Heart right ventricle (tissue), 16 donors: ENCODE results near the gene SPECC1. TPM values are rescaled to one million over a fixed set of nuclear protein-coding genes. Genes with fewer than 3 reads are reported as not detected.

Experiments
- ATAC-seq, 8 donors: fragments of 200-7000 bp; cut with Tn5 transposase; one replicate each; pipeline ENCODE4 v1.9.1; 2020; ENCODE audit warnings: mild to moderate bottlenecking in 8 of 8, moderate library complexity in 8 of 8, moderate number of reproducible peaks in 1 of 8
- DNase-seq, 2 donors: peaks; one replicate each; pipeline ENCODE4 v3.0.0-alpha.2; 2020
- H3K27ac ChIP-seq, 10 donors: fragments of 200-600 bp; sonication (generic) in 2 of 10; one replicate each; pipeline versions ENCODE4 v1.5.0 to v1.8.0; 2020 to 2022; ENCODE audit warnings: mild to moderate bottlenecking in 3 of 10
- H3K27me3 ChIP-seq, 7 donors: fragments of 200-600 bp; one replicate each; pipeline ENCODE4 v1.8.0; 2021 to 2022; ENCODE audit warnings: mild to moderate bottlenecking in 2 of 7
- H3K36me3 ChIP-seq, 9 donors: fragments of 200-600 bp; sonication (generic) in 1 of 9; one replicate each; pipeline versions ENCODE4 v1.5.0 to v1.8.0; 2020 to 2022; ENCODE audit warnings: mild to moderate bottlenecking in 2 of 9
- H3K4me1 ChIP-seq, 9 donors: fragments of 200-600 bp; sonication (generic) in 1 of 9; one replicate each; pipeline versions ENCODE4 v1.5.0 to v1.8.0; 2020 to 2022; ENCODE audit warnings: mild to moderate bottlenecking in 4 of 9
- H3K4me3 ChIP-seq, 10 donors: fragments of 200-600 bp; sonication (generic) in 2 of 10; one replicate each; pipeline versions ENCODE4 v1.5.0 to v1.8.0; 2020 to 2022; ENCODE audit warnings: mild to moderate bottlenecking in 7 of 10, moderate library complexity in 2 of 10
- H3K9me3 ChIP-seq, 11 donors: fragments of 200-600 bp in 10 of 11; sonication (generic) in 2 of 11; one replicate each; pipeline versions ENCODE4 v1.5.0 to v1.8.0; 2013 to 2022; ENCODE audit warnings: mild to moderate bottlenecking in 2 of 11, control low read depth in 1 of 11, moderate library complexity in 1 of 11
- CTCF ChIP-seq, 9 donors: fragments of 200-600 bp; sonication (generic) in 2 of 9; IDR thresholded peaks; one replicate each; pipeline versions ENCODE4 v1.5.0 to v1.8.0; 2021 to 2022; ENCODE audit warnings: antibody characterized with exemption in 9 of 9, mild to moderate bottlenecking in 5 of 9, moderate library complexity in 1 of 9
- WGBS, 2 donors: extraction: QIAGEN DNeasy Blood & Tissue Kit; methylation state at CpG; one replicate each; pipeline ENCODE4 v1.1.7; 2013; ENCODE audit warnings: inconsistent platforms in 1 of 2; 5-methylcytosine and 5-hydroxymethylcytosine counted together
- intact Hi-C, 10 donors: fragments of 100-400 bp; cut with DNase I; formaldehyde crosslinking; loops; one replicate each; pipeline versions ENCODE4 v1.11.1 to v1.14.2; 2022
- polyA plus RNA-seq, 2 donors: library from polyadenylated mRNA; stranded (reverse); fragments of 200-250 nt; gene quantifications; one replicate each; pipeline ENCODE4 v1.2.3, GENCODE V29; 2013
- total RNA-seq, 10 donors: library from RNA; stranded (reverse); fragmentation: NEBNext Ultra II Directional in 3 of 10; extraction: Animal tissue kit (Norgen Biotek cat#: 25700) in 3 of 10; gene quantifications; one replicate each; pipeline versions ENCODE4 v1.2.1 to v1.2.4, GENCODE V29; 2021 to 2023
- donor health status: Arrhythmogenic right ventricular cardiomyopathy.
- donor health status: ischemic (EF 13 %, LVEDD 7.1; RV severe dilation, severe dysfunction).
- donor health status: healthy with polysubstance abuse.
- donor health status: DM: no; HTN: yes; CAD: no.
- donor health status: DM: no; HTN: no; CAD: no.
- donor health status: ischemic (EF 25% LVEDD 6.9; RV normal size, moderate dysfunction).
- donor health status: ischemic (EF 25% LVEDD 5.7; RV mildly dilated, moderate dysfunction).
- donor health status: healthy.
- donor health status: DM: yes; HTN: yes; CAD: no.
- donor health status: Ischemic cardiomyopathy.
- donor health status: ischemic (EF 35%, LVEDD 5.7; RV mildly dilated, moderate dysfunction).
- donor health status: nonischemic (EF 11% LVEDD 7.7; RV severe dilation, severe dysfunction).
- donor health status: DM: yes; HTN: yes; CAD: no.
- donor health status: PGD.
- donor health status: ischemic (EF 29% LVEDD 5.4; RV normal size, mild dysfunction).
- donor health status: nonischemic (EF 23%, LVEDD 6.1; RV moderate dilation, normal function).

SPECC1 gene
- total and polyA plus RNA-seq, 12 donors: 2.9 to 15.2 (median 8.5) TPM

- peaks cover 0 to 12% (median 0%) of the 10 kb centered on the region in 9 donors for H3K4me1 ChIP-seq
- H3K27ac ChIP-seq: no peak overlapping the region
- no peak overlapping the region for H3K4me3 ChIP-seq
- no peak for TF ChIP-seq CTCF (IDR thresholded peaks at IDR 0.05)
- H3K36me3 ChIP-seq: peaks cover 0 to 11% (median 0%) of the 10 kb centered on the region in 9 donors
- DNase-seq (no peak), ATAC-seq (no peak)
- no peaks in the 10 kb centered on the region for H3K27me3 ChIP-seq
- intact Hi-C loops: no loop called here
- WGBS, 2 donors: 80 to 82% methylated on average over 5 of the region's 5 CpGs
- peaks cover 0 to 27% (median 0%) of the 10 kb centered on the region in 11 donors for H3K9me3 ChIP-seq
These were observed 191.0 kb downstream of the SPECC1 start for GRCh38 chr17:20200016-20200795.

GRCh38 chr17:20200865-20201458 lies 191.8 kb downstream of the SPECC1 start:
- H3K27ac ChIP-seq: no peak overlapping the region
- no peaks in the 10 kb centered on the region for H3K27me3 ChIP-seq
- 91% methylated on average over 10 of the region's 10 CpGs for WGBS, 2 donors
- peaks cover 0 to 12% (median 0%) of the 10 kb centered on the region in 9 donors for H3K4me1 ChIP-seq
- TF ChIP-seq CTCF (IDR thresholded peaks at IDR 0.05): no peak
- H3K9me3 ChIP-seq: peaks cover 0 to 23% (median 0%) of the 10 kb centered on the region in 11 donors
- H3K36me3 ChIP-seq: peaks cover 0 to 15% (median 0%) of the 10 kb centered on the region in 9 donors
- no peak overlapping the region for H3K4me3 ChIP-seq
- no peak for ATAC-seq
- intact Hi-C loops: no loop called here
- DNase-seq: no peak

- intact Hi-C loops: no loop called here
- no peak for TF ChIP-seq CTCF (IDR thresholded peaks at IDR 0.05)
- Histone ChIP-seq H3K4me1 (peaks cover 0 to 12% (median 0%) of the 10 kb centered on the region in 9 donors), H3K36me3 (peaks cover 0 to 15% (median 0%) of the 10 kb centered on the region in 9 donors), H3K4me3 (no peak overlapping the region), H3K27me3 (no peaks in the 10 kb centered on the region), H3K27ac (no peak overlapping the region), H3K9me3 (peaks cover 0 to 16% (median 0%) of the 10 kb centered on the region in 11 donors)
- no peak for ATAC-seq
- WGBS, 2 donors: 83 to 85% methylated on average over 3 of the region's 3 CpGs
- no peak for DNase-seq
These were observed 193.0 kb downstream of the SPECC1 start for GRCh38 chr17:20202141-20202621.

- no peak for TF ChIP-seq CTCF (IDR thresholded peaks at IDR 0.05)
- 89 to 97% methylated on average over 2 of the region's 2 CpGs for WGBS, 2 donors
- Histone ChIP-seq H3K9me3 (peaks cover 0 to 10% (median 0%) of the 10 kb centered on the region in 11 donors), H3K36me3 (peaks cover 0 to 15% (median 0%) of the 10 kb centered on the region in 9 donors), H3K27me3 (no peaks in the 10 kb centered on the region), H3K4me3 (no peak overlapping the region), H3K27ac (no peak overlapping the region), H3K4me1 (peaks cover 0 to 12% (median 0%) of the 10 kb centered on the region in 9 donors)
- DNase-seq (no peak), ATAC-seq (no peak)
- intact Hi-C loops: no loop called here
These were observed 193.9 kb downstream of the SPECC1 start for GRCh38 chr17:20203018-20203417.
